SU-DHL-6 (cell line): ENCODE data around the gene OSBPL6.

Experiments used
- H2AFZ ChIP-seq: fragments of 200-600 bp; sonication (generic); 2 replicates; pipeline ENCODE4 v1.6.1; 2014; ENCODE audit warnings: low read depth, mild to moderate bottlenecking, moderate library complexity, mixed read lengths, antibody characterized with exemption, low read length; ENCODE audit not compliant: severe bottlenecking
- H3F3A ChIP-seq: fragments of 200-600 bp; shearing (Covaris generic); 2 replicates; pipeline ENCODE4 v1.6.0; 2016; ENCODE audit warnings: antibody characterized with exemption, mild to moderate bottlenecking; ENCODE audit not compliant: insufficient read depth
- H3K27ac ChIP-seq: fragments of 200-600 bp; sonication (generic); 2 replicates; pipeline ENCODE4 v1.5.1; 2016; ENCODE audit warnings: low read depth, mild to moderate bottlenecking, low read length, moderate library complexity, mixed read lengths
- H3K27me3 ChIP-seq: fragments of 200-600 bp; sonication (generic), shearing (Covaris generic); 2 replicates; pipeline ENCODE4 v1.6.0; 2014; ENCODE audit warnings: mild to moderate bottlenecking, low read length
- H3K36me3 ChIP-seq: fragments of 200-600 bp; sonication (generic); 2 replicates; pipeline ENCODE4 v1.6.1; 2014; ENCODE audit warnings: mild to moderate bottlenecking, low read length, mixed read lengths
- H3K4me2 ChIP-seq: fragments of 300-600, 200-600 bp; shearing (Covaris generic), sonication (generic); 2 replicates; pipeline ENCODE4 v1.6.0; 2014; ENCODE audit warnings: low read length, low read depth, mild to moderate bottlenecking; ENCODE audit not compliant: poor library complexity, severe bottlenecking
- H3K4me3 ChIP-seq: fragments of 200-600 bp; sonication (generic); 2 replicates; pipeline ENCODE4 v1.5.1; 2014; ENCODE audit warnings: antibody characterized with exemption, low read length, mild to moderate bottlenecking, mixed read lengths; ENCODE audit not compliant: insufficient read depth, poor library complexity, severe bottlenecking
- H3K79me2 ChIP-seq: fragments of 200-600 bp; sonication (generic); 2 replicates; pipeline ENCODE4 v1.6.1; 2014; ENCODE audit warnings: mild to moderate bottlenecking, low read length, moderate library complexity; ENCODE audit not compliant: insufficient read depth
- H3K9ac ChIP-seq: fragments of 200-600 bp; sonication (generic); 2 replicates; pipeline ENCODE4 v1.7.0; 2014; ENCODE audit warnings: mild to moderate bottlenecking, low read length
- H3K9me2 ChIP-seq: fragments of 200-600 bp; sonication (generic); replicated peaks from 2 replicates; pipeline ENCODE4 v1.6.1; 2014; ENCODE audit warnings: low read length; ENCODE audit not compliant: insufficient read depth
- H3K9me3 ChIP-seq: fragments of 200-600 bp; sonication (generic); 2 replicates; pipeline ENCODE4 v1.6.1; 2014; ENCODE audit warnings: low read length, mixed read lengths; ENCODE audit not compliant: insufficient read depth
- H4K20me1 ChIP-seq: fragments of 200-600 bp; sonication (generic); 2 replicates; pipeline ENCODE4 v1.6.1; 2014; ENCODE audit warnings: low read depth, mild to moderate bottlenecking, antibody characterized with exemption, low read length, moderate library complexity, mixed read lengths
- EZH2phosphoT487 ChIP-seq: fragments of 200-600 bp; sonication (generic), shearing (Covaris generic); conservative IDR thresholded peaks from 2 replicates; pipeline ENCODE4 v1.6.1; 2018; ENCODE audit warnings: mild to moderate bottlenecking, antibody characterized with exemption, low read length, moderate library complexity, mixed read lengths
- TF ChIP-seq, protein P1 (sequence below): fragments of 200-600 bp; sonication (generic); IDR thresholded peaks from one replicate; pipeline ENCODE4 v1.5.1; 2017; ENCODE audit warnings: antibody characterized with exemption, mild to moderate bottlenecking, low read length, moderate library complexity; ENCODE audit not compliant: insufficient read depth, poor library complexity, severe bottlenecking

Gene OSBPL6

DNA sequence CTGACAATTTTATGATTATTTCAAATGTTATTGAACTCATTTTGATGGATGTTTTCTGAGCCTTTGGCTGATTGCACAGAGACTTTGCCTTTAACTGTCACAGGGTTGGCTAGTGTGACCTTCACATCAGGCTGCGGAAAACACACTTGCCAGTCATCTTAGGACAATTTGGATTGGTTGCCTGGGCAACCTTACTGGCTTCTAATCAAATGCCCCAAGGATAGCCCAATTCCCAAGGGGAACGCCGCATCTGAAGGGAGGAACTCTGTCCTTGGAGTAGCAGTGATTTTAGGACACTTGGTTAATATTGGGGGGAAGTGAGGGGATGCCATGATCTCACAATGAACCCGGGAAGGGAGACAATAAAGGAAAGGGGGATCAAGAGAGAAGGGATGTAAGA, 29.5 kb downstream of the OSBPL6 start:
- no peak overlapping the region for H2AFZ ChIP-seq
- TF ChIP-seq, protein P1, sequence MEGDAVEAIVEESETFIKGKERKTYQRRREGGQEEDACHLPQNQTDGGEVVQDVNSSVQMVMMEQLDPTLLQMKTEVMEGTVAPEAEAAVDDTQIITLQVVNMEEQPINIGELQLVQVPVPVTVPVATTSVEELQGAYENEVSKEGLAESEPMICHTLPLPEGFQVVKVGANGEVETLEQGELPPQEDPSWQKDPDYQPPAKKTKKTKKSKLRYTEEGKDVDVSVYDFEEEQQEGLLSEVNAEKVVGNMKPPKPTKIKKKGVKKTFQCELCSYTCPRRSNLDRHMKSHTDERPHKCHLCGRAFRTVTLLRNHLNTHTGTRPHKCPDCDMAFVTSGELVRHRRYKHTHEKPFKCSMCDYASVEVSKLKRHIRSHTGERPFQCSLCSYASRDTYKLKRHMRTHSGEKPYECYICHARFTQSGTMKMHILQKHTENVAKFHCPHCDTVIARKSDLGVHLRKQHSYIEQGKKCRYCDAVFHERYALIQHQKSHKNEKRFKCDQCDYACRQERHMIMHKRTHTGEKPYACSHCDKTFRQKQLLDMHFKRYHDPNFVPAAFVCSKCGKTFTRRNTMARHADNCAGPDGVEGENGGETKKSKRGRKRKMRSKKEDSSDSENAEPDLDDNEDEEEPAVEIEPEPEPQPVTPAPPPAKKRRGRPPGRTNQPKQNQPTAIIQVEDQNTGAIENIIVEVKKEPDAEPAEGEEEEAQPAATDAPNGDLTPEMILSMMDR: no peak
- no peak for TF ChIP-seq EZH2phosphoT487

DNA sequence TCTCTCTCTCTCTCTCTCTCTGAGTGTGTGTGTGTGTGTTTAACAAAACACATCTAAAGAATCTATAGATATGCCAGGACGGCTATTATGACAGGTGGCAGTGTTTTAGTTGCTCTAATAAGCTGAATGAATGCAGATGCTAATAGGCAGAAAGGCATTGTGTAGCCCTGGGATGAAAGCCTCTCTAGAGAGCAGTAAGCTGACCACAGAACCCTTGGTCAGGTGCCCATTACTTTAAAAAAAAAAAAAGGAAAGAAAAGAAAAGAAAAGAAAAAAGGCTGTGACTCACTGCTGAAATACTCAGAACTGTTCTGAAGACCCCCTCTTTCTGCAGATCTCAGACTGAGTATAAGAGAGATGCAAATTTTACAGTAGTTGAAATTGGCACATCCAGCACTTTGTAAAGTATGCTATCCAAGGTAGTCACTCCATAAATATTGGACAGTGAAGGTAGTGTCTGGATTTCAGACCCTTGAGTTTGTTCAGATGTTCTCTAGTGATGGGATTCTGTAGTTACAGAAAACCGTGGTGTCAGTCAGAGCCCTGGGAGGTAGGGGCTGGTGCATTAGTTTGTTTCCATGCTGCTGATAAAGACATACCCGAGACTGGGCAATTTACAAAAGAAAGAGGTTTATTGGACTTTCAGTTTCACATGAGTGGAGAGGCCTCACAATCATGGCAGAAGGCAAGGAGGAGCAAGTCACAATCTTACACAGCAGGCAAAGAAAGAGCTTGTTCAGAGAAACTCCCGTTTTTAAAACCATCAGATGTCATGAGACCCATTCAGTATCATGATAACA, 30.9 kb downstream of the OSBPL6 start:
- Histone ChIP-seq H3K4me2 (no peak overlapping the region), H3K9me3 (no peaks in the 10 kb centered on the region), H3K9ac (no peak overlapping the region), H3K27ac (no peak overlapping the region), H3K27me3 (no peaks in the 10 kb centered on the region), H3K4me3 (no peak overlapping the region), H3K9me2 (no peaks in the 10 kb centered on the region), H3K79me2 (no peaks in the 10 kb centered on the region), H4K20me1 (no peaks in the 10 kb centered on the region), H2AFZ (no peak overlapping the region), H3K36me3 (no peaks in the 10 kb centered on the region), H3F3A (no peaks in the 10 kb centered on the region)
- TF ChIP-seq, protein P1: no peak
- TF ChIP-seq EZH2phosphoT487: no peak

More for the DNA sequence above, 29.5 kb downstream of the OSBPL6 start:
- H3K9me3 ChIP-seq: no peaks in the 10 kb centered on the region
- no peaks in the 10 kb centered on the region for H3F3A ChIP-seq
- no peak overlapping the region for H3K4me2 ChIP-seq
- no peaks in the 10 kb centered on the region for H3K9me2 ChIP-seq
- no peak overlapping the region for H3K9ac ChIP-seq
- no peak overlapping the region for H3K27ac ChIP-seq
- H3K4me3 ChIP-seq: no peak overlapping the region
- no peaks in the 10 kb centered on the region for H3K79me2 ChIP-seq
- H3K27me3 ChIP-seq: no peaks in the 10 kb centered on the region
- H3K36me3 ChIP-seq: no peaks in the 10 kb centered on the region
- H4K20me1 ChIP-seq: no peaks in the 10 kb centered on the region

DNA sequence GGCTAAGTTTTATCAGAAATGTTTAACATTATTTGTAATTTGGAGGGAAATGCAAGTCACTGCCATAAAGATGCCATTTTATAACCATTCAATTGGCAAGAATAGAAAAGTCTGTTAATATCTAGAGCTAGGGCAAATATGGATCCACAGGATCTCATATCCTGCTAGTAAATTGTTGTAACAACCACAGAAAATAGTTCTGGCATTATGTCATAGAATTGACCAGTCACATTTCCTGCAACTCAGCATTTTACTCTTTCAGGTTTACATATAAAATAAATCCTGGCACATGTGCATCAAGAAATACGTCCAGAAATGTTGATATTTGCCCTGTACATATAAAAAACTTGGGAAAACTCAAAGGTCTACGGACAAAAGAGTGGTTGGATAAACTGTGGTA, 32.9 kb downstream of the OSBPL6 start:
- H3K27ac ChIP-seq: no peak overlapping the region
- H3K36me3 ChIP-seq: no peaks in the 10 kb centered on the region
- TF ChIP-seq, protein P1: no peak
- TF ChIP-seq EZH2phosphoT487: no peak
- H3K9me2 ChIP-seq: no peaks in the 10 kb centered on the region
- H3K79me2 ChIP-seq: no peaks in the 10 kb centered on the region
- no peaks in the 10 kb centered on the region for H3K27me3 ChIP-seq
- H3K4me2 ChIP-seq: no peak overlapping the region
- H3K4me3 ChIP-seq: no peak overlapping the region
- no peaks in the 10 kb centered on the region for H3F3A ChIP-seq
- H2AFZ ChIP-seq: no peak overlapping the region
- no peak overlapping the region for H3K9ac ChIP-seq
- H3K9me3 ChIP-seq: no peaks in the 10 kb centered on the region
- H4K20me1 ChIP-seq: no peaks in the 10 kb centered on the region
